Measurements from ENCODE around the gene CNTD1.

CNTD1 gene

DNA sequence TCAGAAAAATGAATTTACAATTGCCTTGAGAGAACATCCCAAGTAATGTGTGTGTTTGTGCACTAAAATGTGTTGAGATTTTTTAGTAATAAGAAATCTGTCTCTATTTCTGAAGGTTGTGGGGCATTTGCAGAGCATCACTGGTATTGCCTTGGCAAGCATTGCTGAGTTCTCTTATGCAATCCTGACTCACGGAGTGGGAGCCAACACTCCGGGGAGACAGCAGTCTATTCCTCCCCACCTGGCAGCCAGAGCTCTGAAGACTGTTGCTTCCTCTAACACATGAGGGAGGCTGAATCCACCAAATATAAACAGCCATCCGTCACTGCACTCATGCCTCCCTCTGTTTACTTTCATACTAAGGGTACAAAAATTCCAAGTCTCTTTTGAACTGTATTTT is 10.6 kb downstream of the CNTD1 start:
- no peak for DNase-seq

DNA sequence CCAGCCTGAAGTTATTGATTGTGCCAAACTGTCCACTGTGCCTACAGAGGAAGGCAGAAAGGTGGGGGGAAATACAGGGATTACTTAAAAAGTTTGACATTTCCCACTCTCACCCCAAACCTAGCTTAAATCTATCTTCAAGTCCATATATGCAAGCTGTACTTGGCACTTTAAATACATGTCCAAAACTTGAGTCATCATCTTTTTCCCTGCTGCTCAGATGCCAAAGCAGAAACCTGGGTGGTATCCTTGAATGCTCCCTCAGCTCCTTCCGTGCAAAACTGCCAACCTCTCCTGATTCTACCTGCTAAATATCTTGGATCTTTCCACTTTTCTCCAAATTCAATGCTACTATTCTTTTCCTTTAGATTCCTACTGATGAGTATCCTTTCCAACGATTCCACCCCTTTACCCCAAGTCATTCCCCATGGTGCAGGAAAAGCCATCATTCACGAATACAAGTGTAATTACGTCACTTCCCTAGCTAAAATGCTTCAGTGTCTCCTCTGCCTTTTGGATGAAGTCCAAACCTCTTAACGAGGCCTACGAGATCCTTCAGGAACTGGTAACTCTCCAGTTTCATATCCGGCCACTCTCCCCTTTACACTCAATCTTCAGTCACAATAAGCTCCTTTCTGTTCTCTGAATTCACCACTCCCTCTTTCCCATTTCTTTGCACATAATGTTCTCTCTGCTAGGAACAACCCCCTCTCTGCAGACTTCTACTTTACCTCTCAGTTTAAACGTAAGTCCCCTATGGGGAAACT is 16.2 kb downstream of the CNTD1 start:
- DNase-seq, result no peak

DNA sequence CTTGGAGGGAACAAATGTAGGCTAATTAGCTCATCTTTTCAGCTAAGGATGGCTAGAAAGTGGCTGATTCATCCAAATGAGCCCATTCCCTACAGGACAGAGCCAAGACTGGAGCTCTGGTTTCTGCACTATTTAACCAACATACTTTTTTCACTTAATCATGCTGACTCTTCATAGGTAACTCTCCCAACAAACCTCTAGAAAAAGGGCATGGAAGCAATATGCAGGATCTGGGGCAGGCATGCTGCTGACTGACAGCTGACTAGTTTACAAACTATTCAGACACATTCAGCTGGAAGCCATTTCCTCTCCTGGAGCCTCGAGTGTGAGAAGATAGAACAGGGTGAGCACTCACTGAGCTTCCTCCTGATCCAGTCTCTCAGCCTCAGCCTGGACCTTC is 19.2 kb downstream of the CNTD1 start:
- no peak for DNase-seq

DNA sequence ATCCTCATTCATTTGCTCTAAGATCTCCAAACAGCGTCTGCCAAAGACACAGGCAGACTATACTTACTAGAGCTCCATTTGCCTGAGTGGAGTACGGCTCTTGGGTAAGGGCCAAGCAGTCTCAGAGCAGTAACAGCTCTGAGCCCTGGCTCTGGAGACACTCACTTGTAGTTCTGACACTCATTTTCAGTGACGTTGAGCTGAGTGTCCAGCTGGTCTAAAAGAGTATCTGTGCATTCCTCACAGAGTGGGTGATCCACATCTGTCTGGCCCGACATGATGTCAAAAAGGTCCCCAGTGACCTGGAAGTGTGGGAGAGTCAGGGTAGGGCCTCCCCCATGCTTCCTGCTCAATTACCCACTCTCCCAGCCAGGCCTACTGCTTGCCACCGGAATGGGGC is 19.7 kb downstream of the CNTD1 start:
- DNase-seq, result no peak

DNA sequence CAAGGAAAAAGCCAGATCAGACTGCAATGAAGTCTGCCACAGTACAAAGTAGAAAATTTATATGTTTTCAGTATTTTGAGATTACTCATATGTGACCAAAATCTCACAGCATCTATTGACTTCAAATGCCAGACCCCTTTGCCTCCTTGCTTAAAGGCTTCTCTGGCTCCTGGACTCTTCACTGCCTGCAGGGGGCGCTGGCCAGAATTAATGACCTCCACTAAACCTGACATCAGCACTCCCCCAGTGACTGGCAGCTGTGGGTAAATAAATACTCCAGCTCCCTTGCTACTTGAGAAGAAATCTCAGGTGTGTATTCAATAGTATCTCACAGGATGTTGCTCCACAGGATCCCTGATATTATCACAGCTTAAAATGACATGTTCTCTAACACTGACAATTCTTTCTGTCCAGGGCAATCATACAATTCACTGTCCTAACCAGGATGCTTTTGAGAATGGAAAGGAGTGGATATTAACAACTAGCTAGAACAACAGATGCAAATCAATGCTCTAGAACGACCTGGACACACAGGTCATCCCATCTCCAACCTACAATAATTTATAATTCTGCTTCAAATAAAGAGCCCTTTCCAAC is 21.4 kb downstream of the CNTD1 start:
- peak; percentile 84 for DNase-seq

DNA sequence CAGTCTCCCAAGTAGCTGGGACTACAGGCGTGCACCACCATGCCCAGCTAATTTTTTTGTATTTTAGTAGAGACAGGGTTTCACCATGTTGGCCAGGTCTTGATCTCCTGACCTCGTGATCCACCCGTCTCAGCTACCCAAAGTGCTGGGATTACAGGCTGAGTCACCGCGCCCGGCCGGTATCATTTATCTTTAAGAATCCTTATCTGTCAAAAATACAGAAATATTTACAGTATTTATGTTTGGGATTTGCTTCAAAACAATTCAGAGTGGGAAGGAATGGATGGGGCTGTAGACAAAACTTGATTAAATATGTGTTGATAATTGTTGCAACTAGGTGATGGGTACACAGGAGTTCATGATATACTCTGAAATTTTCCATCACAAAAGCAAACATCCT is 22.5 kb downstream of the CNTD1 start:
- no peak for DNase-seq

DNA sequence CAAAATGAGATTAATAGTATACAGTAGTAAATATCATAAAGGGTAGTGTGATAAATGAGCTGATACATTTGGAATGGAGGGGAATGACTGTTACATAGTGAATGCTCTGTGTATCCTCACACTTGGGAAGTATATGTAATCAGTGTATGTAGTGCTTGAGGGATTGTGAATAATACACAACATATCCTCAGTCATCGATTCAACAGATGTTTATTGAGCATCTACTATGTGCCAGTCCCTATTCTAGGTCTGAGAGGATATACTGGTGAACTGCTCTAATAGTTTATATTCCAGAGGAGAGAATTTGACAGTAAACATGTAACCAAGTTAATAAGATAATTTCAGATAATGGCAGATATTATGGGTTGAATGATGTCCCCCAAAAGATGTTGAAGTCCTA is 28.8 kb downstream of the CNTD1 start:
- DNase-seq, result no peak

DNA sequence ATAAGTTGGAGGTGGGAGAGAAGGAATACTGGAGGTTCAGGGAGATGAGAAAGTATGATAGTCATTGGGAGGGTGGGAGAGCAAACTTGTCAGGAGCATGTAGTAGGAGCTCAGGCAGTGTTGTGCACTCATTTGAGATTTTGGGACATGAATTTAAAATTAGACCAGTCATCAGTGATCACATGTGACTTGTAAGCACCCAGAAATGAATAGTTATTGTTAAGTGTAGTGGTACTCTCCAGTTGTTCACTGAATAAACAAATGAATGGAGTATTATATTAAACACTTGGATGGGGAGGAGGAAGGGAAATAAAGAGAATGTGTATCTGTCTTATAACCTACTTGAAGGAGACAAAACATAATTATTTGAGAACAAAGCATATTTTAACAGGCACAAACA is 32.3 kb downstream of the CNTD1 start:
- DNase-seq, result no peak

DNA sequence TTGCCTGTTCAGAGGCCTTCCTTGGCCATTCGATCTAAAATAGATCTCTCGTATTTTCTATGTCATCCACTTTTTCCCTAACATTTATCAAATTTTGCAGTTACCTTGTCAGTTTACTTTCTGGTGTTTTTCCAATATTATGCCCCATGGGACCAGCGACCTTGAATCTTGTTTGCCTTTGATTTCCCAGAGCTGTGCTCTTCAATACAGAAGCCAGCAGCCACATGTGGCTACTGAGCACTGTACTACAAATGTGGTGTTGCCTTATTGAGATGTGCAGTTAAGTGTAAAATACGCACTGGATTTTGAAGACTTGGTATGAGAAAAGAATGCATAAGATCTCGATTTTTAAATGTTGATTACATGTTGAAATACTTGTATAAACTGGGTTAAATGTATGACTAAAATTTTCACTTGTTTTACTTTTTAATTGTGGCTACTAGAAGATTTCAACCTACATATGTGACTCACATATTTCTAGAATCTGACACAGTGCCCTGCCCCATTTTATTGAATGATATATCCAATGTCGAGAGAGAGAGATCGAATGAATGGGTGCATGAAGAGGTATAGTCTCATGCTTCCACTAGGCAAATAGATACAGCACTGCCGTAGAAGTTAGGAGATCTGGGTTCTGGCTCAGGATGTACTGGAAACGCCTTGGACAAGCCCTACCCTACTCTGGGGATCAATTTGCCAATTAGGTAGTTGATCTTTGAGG is 33.7 kb downstream of the CNTD1 start:
- no peak for DNase-seq

DNA sequence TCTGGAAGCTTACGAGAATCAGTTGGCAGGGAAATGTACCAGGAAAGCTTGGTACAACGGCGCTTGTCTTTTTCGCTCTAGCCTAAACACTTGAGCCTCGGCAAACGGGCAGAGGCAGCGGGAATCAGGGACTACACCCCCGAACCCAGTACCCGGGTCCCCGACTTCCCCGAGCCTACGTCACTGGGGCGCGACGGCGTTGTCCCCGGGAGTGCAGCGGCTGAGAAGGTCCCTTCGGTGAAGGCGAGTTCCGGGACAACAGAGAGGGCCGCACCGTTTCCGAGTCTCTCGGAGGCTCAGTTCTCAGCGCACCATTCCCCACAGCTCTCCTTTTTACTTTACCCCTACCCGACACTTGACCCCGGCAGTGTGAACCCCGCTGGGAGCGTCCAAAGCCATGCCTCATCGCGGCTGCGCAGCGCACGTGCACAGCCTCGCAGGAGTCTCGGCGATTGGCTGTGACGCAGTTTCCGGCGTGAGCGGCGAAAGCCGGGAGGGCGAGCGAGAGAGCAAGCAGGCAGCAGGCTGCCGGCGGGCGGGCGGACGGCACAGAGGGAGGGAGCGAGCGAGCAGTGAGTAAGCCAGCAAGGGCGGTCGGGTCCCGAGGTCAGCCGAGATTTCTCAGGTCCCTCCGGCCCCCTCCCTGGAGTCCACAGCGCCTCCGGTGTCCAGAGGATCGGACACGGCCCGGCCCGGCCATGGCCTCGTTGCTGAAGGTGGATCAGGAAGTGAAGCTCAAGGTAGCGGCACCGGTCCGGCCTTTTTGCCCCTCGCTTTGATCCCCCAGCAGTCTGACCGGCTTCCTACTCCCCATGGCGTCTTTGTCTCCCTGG is 34.5 kb downstream of the CNTD1 start, which contains the start of gene PSME3:
Gene PSME3 (plus strand): TSS at position 464 of the 833 bp plus-strand sequence. CDS start 235 bp downstream, at position 699.
- peak; percentile 94 for DNase-seq

DNA sequence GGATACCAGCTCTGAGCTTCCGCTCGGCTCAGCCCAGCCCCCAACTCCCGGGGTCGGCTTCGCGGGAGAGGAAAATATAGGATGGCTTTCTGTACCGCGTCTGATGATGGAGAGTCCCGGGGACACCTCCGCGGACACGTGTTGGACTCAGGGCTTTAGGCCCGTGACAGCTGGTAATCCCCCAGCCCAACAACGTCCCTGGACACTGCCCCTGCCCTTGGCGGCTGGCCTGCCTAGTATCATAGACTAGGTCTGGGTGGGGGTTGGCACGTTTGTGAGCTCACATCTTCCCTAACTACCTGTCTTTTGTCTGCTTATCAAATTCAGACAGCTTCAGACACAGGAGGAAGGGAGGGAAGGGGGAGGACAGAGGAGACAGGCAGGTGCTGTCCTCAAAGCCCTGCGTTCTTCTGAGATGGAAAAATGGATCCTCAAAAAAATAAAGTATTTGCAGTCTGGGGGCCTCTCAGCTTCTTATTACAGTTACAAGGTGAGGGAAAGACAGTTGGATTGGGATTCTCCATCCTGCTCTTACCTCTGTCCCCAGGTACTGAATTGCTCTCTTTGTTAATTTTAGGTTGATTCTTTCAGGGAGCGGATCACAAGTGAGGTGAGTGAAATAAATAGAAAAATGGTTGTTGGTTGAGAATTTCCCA is 35.2 kb downstream of the CNTD1 start:
- no peak for DNase-seq

DNA sequence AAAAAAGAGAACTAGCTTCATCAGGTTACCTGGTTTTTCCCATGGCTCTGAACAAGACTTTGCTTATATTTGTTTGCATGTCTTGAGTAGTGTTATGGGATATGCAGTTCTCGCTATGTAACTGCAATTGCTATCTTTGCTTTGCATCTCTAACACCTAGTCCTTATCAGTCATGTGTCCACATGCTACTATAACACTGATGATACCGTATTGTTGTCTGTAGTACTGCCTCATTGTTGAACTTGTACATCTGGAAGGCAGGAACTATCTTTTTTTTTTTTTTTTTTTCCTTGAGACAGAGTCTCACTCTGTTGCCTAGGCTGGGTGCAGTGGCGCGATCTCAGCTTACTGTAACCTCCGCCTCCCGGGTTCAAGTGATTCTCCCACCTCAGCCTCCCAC is 37.1 kb downstream of the CNTD1 start:
- no peak for DNase-seq

DNA sequence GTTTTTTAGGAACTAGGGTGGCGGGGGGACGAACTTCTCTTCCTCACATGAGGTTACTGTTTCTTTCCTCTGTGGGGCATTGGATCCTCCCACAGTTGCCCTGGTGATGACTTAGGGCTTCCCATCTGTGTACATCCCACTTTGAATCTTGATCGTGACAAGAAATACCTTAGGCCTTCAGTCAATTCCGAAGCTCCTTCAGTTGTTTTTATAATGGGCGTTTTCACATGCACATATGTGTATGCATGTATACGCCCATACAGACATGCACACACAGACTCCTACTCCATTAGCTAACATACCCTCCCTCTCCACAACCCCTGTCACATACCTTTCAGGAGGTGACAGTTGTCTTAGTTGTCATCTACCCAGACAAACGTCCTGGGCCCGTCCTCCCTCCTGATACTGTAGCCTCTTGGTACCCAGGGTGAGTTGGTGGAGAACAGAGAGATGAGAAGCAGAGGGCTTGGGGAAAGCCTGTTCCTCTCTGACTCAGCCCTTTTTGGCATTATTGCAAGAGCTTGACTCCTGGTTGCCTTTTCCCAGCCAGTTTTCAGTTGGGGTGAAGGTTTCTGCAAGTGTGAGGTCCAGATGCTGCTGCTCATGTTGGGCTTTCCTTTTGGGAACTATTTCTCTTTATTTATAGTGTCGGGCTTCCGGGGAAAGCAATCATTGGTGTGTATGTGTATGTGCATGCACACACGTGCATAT is 43.5 kb downstream of the CNTD1 start:
- DNase-seq, result no peak

DNA sequence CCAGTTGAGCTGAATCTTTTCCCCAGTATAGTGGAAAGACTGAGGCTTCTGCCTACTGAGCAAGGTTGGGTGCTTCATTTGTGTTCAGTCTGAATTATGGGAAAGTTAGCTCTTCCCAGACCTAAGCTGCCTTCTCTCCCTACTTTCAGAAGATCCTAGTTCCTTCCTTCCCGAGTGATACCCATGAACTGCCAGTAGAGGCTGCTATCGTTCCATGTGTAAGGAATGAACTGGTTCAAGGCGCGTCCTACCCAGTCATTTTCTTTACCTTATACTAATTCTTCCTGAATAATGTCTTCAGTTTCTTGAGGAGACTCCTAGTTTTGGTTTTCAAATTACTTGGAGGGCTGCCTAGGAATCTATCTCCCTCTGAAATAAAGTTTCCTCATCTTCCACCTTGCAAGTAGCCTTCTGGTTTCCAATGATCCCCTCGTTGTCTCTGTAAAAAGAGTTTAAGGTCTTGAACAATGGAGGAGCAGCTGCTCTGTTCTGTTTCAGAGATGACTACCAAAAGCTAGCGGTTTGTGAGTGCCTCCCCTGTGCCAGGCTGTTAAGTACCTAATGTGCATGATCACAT is 44.8 kb downstream of the CNTD1 start:
- DNase-seq, result no peak

DNA sequence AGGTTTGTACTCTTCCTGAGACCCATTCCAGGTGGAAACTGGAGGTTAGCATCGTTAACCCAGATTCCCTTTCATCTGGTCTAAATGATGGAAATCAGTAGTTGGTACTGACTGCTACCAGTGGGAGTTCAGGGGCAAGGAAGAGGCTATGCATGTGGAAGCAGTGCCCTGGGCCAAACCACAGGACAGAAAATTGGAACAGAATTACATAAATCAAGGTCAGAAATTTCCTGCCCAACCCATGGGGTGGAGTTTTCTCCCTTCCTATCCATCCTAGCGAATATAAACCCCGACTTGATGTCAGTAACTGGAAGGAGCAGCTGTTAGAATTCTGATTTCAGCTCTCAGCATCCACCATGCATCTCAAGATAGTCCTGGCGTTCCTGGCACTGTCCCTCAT is 45.6 kb downstream of the CNTD1 start, which contains the start of gene AOC2:
Gene AOC2 (plus strand): TSS at position 310 of the 400 bp plus-strand sequence. CDS start 47 bp downstream, at position 357.
- no peak for DNase-seq

DNA sequence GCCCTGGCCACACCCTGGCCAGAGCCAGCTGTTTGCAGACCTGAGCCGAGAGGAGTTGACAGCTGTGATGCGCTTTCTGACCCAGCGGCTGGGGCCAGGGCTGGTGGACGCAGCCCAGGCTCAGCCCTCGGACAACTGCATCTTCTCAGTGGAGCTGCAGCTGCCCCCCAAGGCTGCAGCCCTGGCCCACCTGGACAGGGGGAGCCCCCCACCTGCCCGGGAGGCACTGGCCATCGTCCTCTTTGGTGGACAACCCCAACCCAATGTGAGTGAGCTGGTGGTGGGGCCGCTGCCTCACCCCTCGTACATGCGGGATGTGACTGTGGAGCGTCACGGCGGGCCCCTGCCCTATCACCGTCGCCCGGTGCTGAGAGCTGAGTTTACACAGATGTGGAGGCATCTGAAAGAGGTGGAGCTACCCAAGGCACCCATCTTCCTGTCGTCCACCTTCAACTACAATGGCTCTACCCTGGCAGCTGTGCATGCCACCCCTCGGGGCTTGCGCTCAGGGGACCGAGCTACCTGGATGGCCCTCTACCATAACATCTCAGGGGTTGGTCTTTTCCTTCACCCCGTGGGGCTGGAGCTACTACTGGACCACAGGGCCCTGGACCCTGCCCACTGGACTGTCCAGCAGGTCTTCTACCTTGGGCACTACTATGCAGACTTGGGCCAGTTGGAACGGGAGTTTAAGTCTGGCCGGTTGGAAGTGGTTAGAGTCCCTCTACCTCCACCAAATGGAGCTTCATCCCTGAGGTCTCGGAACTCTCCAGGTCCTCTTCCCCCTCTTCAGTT is 46.3 kb downstream of the CNTD1 start:
- no peak for DNase-seq

DNA sequence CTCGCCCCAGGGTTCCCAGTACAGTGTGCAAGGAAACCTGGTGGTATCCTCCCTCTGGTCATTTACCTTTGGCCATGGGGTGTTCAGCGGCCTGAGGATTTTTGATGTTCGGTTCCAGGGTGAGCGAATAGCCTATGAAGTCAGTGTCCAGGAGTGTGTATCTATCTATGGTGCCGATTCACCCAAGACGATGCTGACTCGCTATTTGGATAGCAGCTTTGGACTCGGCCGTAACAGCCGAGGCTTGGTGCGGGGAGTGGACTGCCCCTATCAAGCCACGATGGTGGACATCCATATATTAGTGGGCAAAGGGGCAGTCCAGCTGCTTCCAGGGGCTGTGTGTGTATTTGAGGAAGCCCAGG is 46.9 kb downstream of the CNTD1 start:
- no peak for DNase-seq

DNA sequence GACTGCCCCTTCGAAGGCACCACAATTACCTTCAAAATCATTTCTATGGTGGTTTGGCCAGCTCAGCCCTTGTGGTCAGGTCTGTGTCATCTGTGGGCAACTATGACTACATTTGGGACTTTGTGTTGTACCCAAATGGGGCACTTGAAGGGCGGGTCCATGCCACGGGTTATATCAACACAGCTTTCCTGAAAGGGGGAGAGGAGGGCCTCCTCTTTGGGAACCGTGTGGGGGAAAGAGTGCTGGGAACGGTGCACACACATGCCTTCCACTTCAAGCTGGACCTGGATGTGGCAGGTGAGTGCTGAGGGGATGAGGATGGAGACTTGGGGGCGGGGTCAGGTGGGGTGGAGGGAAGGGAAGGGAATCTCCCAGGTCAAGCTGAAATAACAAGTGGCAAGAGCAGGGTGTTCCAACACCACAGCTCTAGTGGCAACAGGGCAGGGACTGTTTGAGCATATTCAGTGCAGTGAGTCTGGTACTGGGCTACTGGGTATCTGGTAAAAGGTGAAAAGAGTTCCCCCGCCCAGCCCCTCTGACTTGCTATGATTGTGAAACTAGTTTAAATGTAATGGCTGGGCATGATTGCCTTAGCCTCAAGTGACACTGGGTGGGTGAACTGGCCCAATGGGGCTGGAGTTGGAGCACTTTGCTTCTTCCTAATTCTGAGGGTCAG is 47.4 kb downstream of the CNTD1 start:
- peak; percentile 76 for DNase-seq

DNA sequence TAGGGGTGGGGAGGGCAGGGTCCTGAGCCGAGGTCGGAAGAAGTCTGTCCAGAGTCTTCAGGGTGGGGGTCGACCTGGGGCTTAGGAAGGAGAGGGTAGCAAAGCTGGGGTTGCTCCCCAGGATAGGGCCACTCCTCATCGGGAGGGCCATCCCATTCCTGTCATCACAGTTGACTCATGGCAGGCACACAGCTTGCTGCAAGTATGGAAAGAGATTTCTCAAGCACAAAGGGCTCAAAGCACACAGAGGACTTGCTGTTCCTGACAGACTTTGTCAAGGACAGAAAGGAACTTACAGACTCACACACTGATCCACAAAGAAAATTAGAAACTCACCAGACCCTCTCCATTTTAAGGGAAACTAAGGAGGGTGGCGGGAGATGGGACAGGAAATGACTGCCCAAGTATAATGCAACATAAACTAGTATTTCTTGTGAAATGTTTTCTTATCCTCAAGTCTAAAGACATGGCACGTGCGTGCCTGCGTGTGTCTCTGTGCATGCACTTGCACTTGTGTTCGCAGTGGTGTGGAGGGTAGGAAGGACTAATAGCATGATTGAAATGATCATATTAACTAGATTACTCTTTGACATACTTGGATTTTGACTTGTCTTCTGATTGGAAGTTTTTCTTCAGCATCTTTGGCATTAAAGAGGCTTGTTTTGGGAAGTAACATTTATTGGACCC is 48.1 kb downstream of the CNTD1 start:
- no peak for DNase-seq
